ENCODE data around the gene KIDINS220. TPM values are rescaled to one million over a fixed set of nuclear protein-coding genes. Genes with fewer than 3 reads are reported as not detected.

Gene KIDINS220
- total and polyA plus RNA-seq, 8 donors, result 60.5 to 113 (median 95.0) TPM

DNA sequence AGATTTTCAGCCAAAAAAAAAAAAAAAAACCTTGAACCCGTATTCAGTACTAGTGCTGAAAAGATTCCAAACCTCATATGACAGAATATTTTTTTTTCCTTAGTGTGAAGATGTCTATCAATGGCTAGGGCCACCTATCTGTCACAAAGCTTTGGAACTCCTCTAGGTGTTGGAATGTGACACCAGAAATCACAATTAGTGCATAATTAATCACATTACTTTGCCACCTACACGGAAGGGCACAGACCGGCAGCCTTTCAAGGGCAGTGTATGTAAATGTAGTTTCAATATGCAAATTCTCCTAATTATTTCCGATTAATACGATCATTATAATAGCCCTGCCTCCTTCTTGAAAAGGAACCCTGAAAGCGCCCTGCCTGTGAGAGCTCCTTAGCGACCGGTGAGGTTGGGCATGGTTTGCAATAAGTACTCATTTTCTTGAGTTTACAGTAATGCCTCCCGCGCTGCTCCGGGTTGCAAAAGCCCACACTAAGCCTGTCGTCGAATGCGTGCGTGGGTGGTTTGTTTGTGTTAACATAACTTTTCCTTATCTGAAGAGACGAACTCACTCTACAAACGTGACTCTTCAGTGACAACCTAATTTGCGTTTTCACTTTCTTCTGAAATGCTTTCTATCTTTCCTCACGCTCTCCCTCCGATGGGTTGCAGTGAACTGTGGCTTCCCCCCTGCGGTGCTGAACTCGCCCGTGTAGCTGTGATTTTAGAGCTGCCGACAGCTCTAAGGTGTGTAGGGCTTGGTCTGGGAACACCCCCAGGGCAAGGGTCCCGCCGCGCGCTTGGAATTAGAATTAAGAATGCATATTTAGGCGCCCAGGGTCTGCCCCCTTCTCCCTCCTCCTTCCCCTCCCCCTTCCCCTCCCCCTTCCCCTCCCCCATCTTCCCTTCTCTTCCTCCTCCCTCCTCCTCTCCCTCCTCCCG, 156.3 kb downstream of the KIDINS220 start:
- intact Hi-C loops (cut with DNase I), result loop anchor here in 1 of 2 donors (10.0 kb wide), 1 partner anchor 1246 kb away; no protein-coding TSS in a partner anchor
- Histone ChIP-seq H3K27ac (peak overlapping the region; percentile 95), H3K4me1 (peaks cover 26 to 74% of the 10 kb centered on the region in 2 donors), H3K4me3 (peak overlapping the region; percentile 43 to 58), H3K9me3 (no peaks in the 10 kb centered on the region), H3K27me3 (peaks cover 0 to 29% of the 10 kb centered on the region in 2 donors), H3K36me3 (no peaks in the 10 kb centered on the region)
- no peak for TF ChIP-seq CTCF (IDR thresholded peaks at IDR 0.05)
- ATAC-seq, result peak; percentile 3
- DNase-seq, result peak; percentile 70 to 85 (median 78)

GRCh38 chr2:8679827-8680731, 157.3 kb downstream of the KIDINS220 start:
- DNase-seq, result peak in 3 of 4 donors; percentile 54 to 81 (median 75)
- H3K27me3 ChIP-seq, result peaks cover 0 to 39% of the 10 kb centered on the region in 2 donors
- H3K36me3 ChIP-seq, result no peaks in the 10 kb centered on the region
- H3K4me1 ChIP-seq, result peaks cover 28 to 66% of the 10 kb centered on the region in 2 donors
- ATAC-seq, result peak; percentile 2
- H3K27ac ChIP-seq, result peak overlapping the region; percentile 95
- H3K4me3 ChIP-seq, result peak overlapping the region; percentile 46 to 58
- TF ChIP-seq CTCF (IDR thresholded peaks at IDR 0.05), result no peak
- no peaks in the 10 kb centered on the region for H3K9me3 ChIP-seq
- intact Hi-C loops (cut with DNase I), result loop anchor here in 1 of 2 donors (10.0 kb wide), 1 partner anchor 1245 kb away; no protein-coding TSS in a partner anchor

DNA sequence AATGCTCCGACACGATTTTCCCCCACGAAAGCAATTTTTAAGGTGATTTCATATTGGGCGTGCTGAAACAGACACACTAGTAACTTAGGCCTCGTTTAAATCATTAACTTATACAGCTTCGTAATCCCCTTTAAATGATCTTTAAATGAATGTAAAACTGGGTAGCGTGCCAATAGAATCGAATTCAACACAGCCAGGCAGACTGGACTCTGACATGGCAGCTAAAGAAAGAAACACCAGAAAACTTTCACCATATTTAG, 157.9 kb downstream of the KIDINS220 start:
- DNase-seq, result no peak
- no peak for TF ChIP-seq CTCF (IDR thresholded peaks at IDR 0.05)
- Histone ChIP-seq H3K27me3 (peaks cover 0 to 43% of the 10 kb centered on the region in 2 donors), H3K9me3 (peaks cover 0 to 4% of the 10 kb centered on the region in 2 donors), H3K4me1 (peaks cover 28 to 60% of the 10 kb centered on the region in 2 donors), H3K27ac (peak overlapping the region; percentile 95), H3K4me3 (peak overlapping the region; percentile 46 to 58), H3K36me3 (no peaks in the 10 kb centered on the region)
- ATAC-seq, result no peak
- intact Hi-C loops (cut with DNase I), result no loop called here

Other genes with a start within 250 kb of the KIDINS220 start
- 10 to 100 TPM; 67.5 to 87.0 TPM for gene ID2, start 155.6 kb downstream of the KIDINS220 start, total RNA-seq
- 100 to 1,000 TPM; 300 to 499 (median 372) TPM for gene ID2, start 155.6 kb downstream of the KIDINS220 start, polyA plus RNA-seq (ENCODE audit: insufficient read length in 6 of 6)
- 10 to 100 TPM; 32.7 to 32.9 TPM for gene MBOAT2, start 166.1 kb upstream of the KIDINS220 start, total RNA-seq
- gene MBOAT2, start 166.1 kb upstream of the KIDINS220 start, polyA plus RNA-seq (ENCODE audit: insufficient read length in 6 of 6), result 10 to 100 TPM; 58.6 to 85.5 (median 67.9) TPM

All from left lung (tissue), 10 donors.